T-cell (primary cell): ENCODE measurements around the gene HTR3C. TPM values are rescaled to one million over a fixed set of nuclear protein-coding genes. Genes with fewer than 3 reads are reported as not detected.
"Not testable (repeated sequence)": the region's sequence is repeated elsewhere in the genome, so short reads cannot be mapped to it uniquely, and the experiment has no call there.

ENCODE experiments used
- ATAC-seq, 4 experiments: fragments of 200-7000 bp in 3 of 4; fragments of 150-1000 bp in 1 of 4; cut with Tn5 transposase; replicated peaks in 1 of 4; 1 replicate in 3 of 4; 2 replicates in 1 of 4; pipeline ENCODE4 v1.10.0; 2021; ENCODE audit warnings: moderate library complexity in 3 of 4, mild to moderate bottlenecking in 2 of 4, moderate number of reproducible peaks in 1 of 4
- CTCF ChIA-PET, 2 donors: fragments of 300-600 bp; sonication (Branson Sonifier 250); formaldehyde crosslinking; loops; one replicate each; lab custom pipeline; 2022; ENCODE audit warnings: antibody characterized with exemption in 2 of 2; lab: Charles Lee
- POLR2A ChIA-PET, 2 donors: fragments of 300-600 bp; sonication (Branson Sonifier 250); formaldehyde crosslinking; loops; one replicate each; lab custom pipeline; 2022; ENCODE audit warnings: antibody characterized with exemption in 2 of 2; lab: Charles Lee
- DNase-seq, 35 experiments: peaks; one replicate each; pipeline versions ENCODE4 v3.0.0 to v3.0.0-alpha.2; 2013 to 2023
- H3K27ac ChIP-seq: one replicate; pipeline ENCODE4 v1.5.1; 2013; ENCODE audit warnings: low read length
- H3K27me3 ChIP-seq, 2 experiments: replicated peaks in 1 of 2; 1 replicate in 1 of 2; 2 replicates in 1 of 2; pipeline versions ENCODE4 v1.6.1 to v1.7.0; 2013; ENCODE audit warnings: low read length in 1 of 2, mixed read lengths in 1 of 2; ENCODE audit not compliant: control insufficient read depth in 2 of 2, insufficient read depth in 2 of 2; ENCODE audit errors: extremely low read depth in 1 of 2
- H3K36me3 ChIP-seq, 2 donors: 1 replicate in 1 of 2; 2 replicates in 1 of 2; pipeline versions ENCODE4 v1.6.1 to v1.7.0; 2013; ENCODE audit warnings: low read length in 1 of 2; ENCODE audit not compliant: control insufficient read depth in 2 of 2, insufficient read depth in 1 of 2; ENCODE audit errors: extremely low read depth in 1 of 2
- H3K4me1 ChIP-seq, 2 experiments: 1 replicate in 1 of 2; 2 replicates in 1 of 2; pipeline versions ENCODE4 v1.6.1 to v1.7.0; 2013; ENCODE audit warnings: low read length in 2 of 2, mixed read lengths in 1 of 2; ENCODE audit not compliant: insufficient read depth in 2 of 2, control insufficient read depth in 1 of 2; ENCODE audit errors: extremely low read depth in 1 of 2
- H3K4me3 ChIP-seq, 2 donors: 1 replicate in 1 of 2; 2 replicates in 1 of 2; pipeline versions ENCODE4 v1.5.1 to v1.7.0; 2013; ENCODE audit warnings: mild to moderate bottlenecking in 2 of 2, low read length in 1 of 2, moderate library complexity in 1 of 2; ENCODE audit not compliant: control insufficient read depth in 1 of 2; ENCODE audit errors: extremely low read depth in 1 of 2
- H3K9me3 ChIP-seq: 2 replicates; pipeline ENCODE4 v1.7.0; 2013
- H3K27ac Mint-ChIP-seq, 2 donors: one replicate each; pipeline ENCODE4 v1.8.0; 2020 to 2021; ENCODE audit warnings: mild to moderate bottlenecking in 2 of 2, mixed read lengths in 2 of 2
- H3K27me3 Mint-ChIP-seq, 2 donors: one replicate each; pipeline ENCODE4 v1.8.0; 2021 to 2022; ENCODE audit warnings: mixed read lengths in 2 of 2
- H3K36me3 Mint-ChIP-seq: one replicate; pipeline ENCODE4 v1.8.0; 2021; ENCODE audit warnings: mixed read lengths
- H3K4me1 Mint-ChIP-seq, 3 donors: one replicate each; pipeline ENCODE4 v1.8.0; 2020 to 2022; ENCODE audit warnings: mixed read lengths in 3 of 3, mild to moderate bottlenecking in 1 of 3
- H3K4me3 Mint-ChIP-seq, 3 donors: one replicate each; pipeline ENCODE4 v1.8.0; 2020 to 2022; ENCODE audit warnings: mild to moderate bottlenecking in 3 of 3, mixed read lengths in 3 of 3, moderate library complexity in 3 of 3
- H3K9me3 Mint-ChIP-seq, 3 donors: one replicate each; pipeline ENCODE4 v1.8.0; 2020 to 2022; ENCODE audit warnings: mixed read lengths in 3 of 3
- WGBS: methylation state at CpG from one replicate; pipeline ENCODE4 v1.1.5; 2013; ENCODE audit warnings: missing lambda C conversion rate; ENCODE audit not compliant: insufficient coverage; 5-methylcytosine and 5-hydroxymethylcytosine counted together
- total RNA-seq, 35 experiments: library from RNA in 6 of 35; stranded (reverse) in 6 of 35; fragments of 120-200 nt in 1 of 35; gene quantifications; one replicate each; pipeline versions ENCODE4 v1.2.1 to v1.2.4 and lab custom pipeline; 2013 to 2026

Gene HTR3C
- total RNA-seq, 5 donors from 2014 or later (not counting 1 experiment from before 2014, with no cell fraction given) = not detected

DNA sequence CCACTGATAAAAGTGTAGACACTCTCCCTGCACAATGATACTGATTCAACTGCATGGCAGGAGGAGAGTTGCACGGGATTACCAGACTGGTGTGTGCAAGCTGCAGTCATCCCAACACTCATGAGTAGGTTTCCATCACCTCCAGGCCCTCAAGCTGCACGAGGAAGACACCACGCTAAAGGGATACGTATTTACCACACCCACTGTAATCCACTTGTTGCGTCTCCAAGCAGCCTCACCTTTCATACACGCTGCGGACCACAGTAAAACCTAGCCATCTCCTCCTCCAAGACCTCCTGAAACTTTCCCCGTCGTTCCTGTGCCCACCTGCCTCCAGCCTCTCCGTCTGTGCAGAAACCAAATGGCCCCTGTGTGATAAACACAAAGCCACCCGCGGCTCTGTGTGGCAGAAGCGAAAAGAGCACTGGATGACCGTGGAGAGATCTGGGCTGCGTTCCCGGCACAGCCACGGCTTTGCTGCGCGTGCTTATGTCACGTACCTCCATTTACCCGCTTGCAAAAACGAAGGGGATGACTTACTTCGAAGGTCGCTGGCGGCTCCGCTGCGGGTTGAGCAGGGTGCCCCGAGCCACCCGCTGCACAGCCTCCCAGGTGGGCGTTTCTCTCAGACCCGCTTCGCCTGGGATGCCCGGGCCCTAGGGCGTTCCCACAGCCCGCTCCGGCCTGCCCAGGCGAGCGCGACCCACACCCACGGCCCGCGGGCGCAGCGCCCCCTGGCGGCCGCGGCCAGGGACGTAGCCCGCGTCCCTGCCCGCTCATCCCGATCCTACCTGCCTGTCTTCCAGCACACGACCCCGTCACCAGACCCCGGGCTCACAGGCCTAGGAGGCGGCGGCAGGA, 35.8 kb upstream of the HTR3C start:
- peak overlapping the region; percentile 94 to 96 for H3K4me3 ChIP-seq
- ChIA-PET CTCF (interaction anchor here (0.6 to 1.5 kb wide), 5 partner anchors 10 to 305 kb away, joined by 3 to 7 read pairs (median 4); partner anchors contain the start of gene PARL (in 1 of the 2)), POLR2A (no interaction called here)
- peak; percentile 70 to 76 (median 72) for ATAC-seq
- Mint-ChIP-seq H3K9me3 (no peaks in the 10 kb centered on the region), H3K4me3 (peak overlapping the region; percentile 100), H3K36me3 (peaks cover 17% of the 10 kb centered on the region), H3K4me1 (peaks cover 21 to 27% (median 25%) of the 10 kb centered on the region in 3 donors), H3K27me3 (peaks cover 5 to 10% of the 10 kb centered on the region in 2 donors), H3K27ac (peak overlapping the region; percentile 86 to 94)
- no peaks in the 10 kb centered on the region for H3K9me3 ChIP-seq
- peaks cover 0 to 4% of the 10 kb centered on the region in 2 donors for H3K36me3 ChIP-seq
- 24% methylated on average over 55 of the region's 57 CpGs for WGBS
- peaks cover 6 to 13% of the 10 kb centered on the region in 2 experiments for H3K4me1 ChIP-seq
- H3K27ac ChIP-seq = no peak overlapping the region
- DNase-seq = peak in 13 of 35 experiments; percentile 3 to 76 (median 26)
- peaks cover 0 to 9% of the 10 kb centered on the region in 2 experiments for H3K27me3 ChIP-seq

DNA sequence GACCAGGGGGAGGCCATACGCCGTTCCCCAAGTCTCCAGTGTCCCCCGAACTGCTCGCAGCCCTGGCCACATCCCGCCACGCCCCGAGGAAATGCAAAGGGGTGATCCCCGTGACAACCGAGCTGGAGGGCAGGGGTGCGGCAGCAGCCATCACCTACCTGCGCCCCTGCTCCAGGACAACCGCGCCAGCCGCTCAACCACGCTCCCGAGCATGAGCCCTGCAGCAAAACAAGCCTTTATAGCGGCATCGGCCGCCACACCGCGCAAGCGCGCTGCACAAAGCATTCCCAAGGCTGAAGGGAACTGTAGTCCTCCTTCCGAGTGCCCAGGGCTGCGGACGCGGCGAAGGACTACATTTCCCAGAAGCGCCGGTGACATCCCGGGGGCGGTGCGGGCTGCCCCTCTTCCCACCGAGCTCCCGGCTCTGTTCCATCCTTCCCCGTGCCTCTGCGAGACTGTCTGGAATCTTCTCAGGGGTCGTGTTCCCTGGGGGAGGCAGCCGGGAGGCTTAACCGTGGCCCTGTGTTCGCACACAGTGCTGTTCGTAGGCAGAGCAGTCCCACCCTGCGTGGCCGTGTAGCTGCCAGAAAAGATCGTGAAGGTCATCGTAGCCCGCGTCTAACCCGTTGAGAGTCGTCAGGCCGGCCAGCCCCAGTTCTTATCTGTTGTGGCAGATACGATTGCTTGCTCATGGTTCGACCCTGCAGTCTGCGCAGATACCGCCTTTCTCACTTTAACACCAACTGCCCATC, 35.0 kb upstream of the HTR3C start, which contains the start of gene ABCC5:
Gene ABCC5, minus strand, starts transcription at position 213 of the 752 bp plus-strand sequence. CDS start 3,492 bp downstream, outside the sequence.
- Histone ChIP-seq H3K4me3 (peak within 1 kb of the TSS; percentile 94 to 96), H3K27me3 (peaks cover 0 to 9% of the 10 kb centered on the region in 2 experiments), H3K4me1 (peaks cover 6 to 13% of the 10 kb centered on the region in 2 experiments), H3K9me3 (no peaks in the 10 kb centered on the region), H3K27ac (peak within 1 kb of the TSS; percentile 28), H3K36me3 (peaks cover 0 to 4% of the 10 kb centered on the region in 2 donors)
- Mint-ChIP-seq H3K36me3 (peaks cover 9% of the 10 kb centered on the region), H3K27me3 (peaks cover 5 to 10% of the 10 kb centered on the region in 2 donors), H3K27ac (peak within 1 kb of the TSS; percentile 86 to 94), H3K9me3 (no peaks in the 10 kb centered on the region), H3K4me3 (peak within 1 kb of the TSS; percentile 100), H3K4me1 (peaks cover 21 to 27% (median 25%) of the 10 kb centered on the region in 3 donors)
- peak; percentile 57 to 89 (median 71) for DNase-seq
- peak; percentile 95 to 97 (median 96) for ATAC-seq
- ChIA-PET CTCF (interaction anchor here (0.6 to 1.0 kb wide), 4 partner anchors 11 to 270 kb away, joined by 3 to 6 read pairs (median 5); partner anchors contain the start of gene PARL (in 1 of the 2)), POLR2A (no interaction called here)
- under 1% methylated on average over 53 of the region's 55 CpGs for WGBS

DNA sequence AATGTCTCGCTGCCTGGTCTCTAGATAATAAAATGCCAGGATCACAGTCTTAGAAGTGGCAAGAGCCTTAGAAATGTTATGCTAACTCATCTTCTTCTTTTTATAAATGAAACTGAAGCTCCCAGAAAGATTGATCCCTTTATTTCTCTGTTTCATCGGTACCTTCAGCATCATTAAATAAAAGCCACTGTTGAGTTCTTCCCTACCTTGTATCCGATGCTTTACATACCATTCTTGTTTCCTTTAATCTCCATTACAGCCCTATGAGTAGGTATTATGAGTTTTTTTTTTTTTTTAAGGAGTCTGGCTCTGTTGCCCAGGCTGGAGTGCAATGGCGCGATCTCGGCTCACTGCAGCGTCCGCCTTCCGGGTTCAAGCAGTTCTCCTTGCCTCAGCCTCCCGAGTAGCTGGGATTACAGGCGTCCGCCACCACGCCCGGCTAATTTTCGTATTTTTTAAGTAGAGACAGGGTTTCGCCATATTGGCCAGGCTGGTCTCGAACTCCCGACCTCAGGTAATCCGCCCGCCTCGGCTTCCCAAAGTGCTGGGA, 34.3 kb upstream of the HTR3C start:
- CTCF ChIA-PET = interaction anchor here in 1 of 2 donors (1.0 kb wide), 1 partner anchor 11 kb away, joined by 6 read pairs; no protein-coding TSS in a partner anchor
- Mint-ChIP-seq H3K36me3 (peaks cover 7% of the 10 kb centered on the region), H3K4me3 (peak overlapping the region; percentile 100), H3K9me3 (no peaks in the 10 kb centered on the region), H3K27me3 (peaks cover 5 to 12% of the 10 kb centered on the region in 2 donors), H3K4me1 (peaks cover 21 to 27% (median 25%) of the 10 kb centered on the region in 3 donors), H3K27ac (peak overlapping the region; percentile 86 to 94)
- Histone ChIP-seq H3K4me3 (peak overlapping the region; percentile 94 to 96), H3K27ac (no peak overlapping the region), H3K4me1 (peaks cover 6 to 13% of the 10 kb centered on the region in 2 experiments), H3K27me3 (peaks cover 0 to 9% of the 10 kb centered on the region in 2 experiments), H3K36me3 (peaks cover 0 to 4% of the 10 kb centered on the region in 2 donors), H3K9me3 (no peaks in the 10 kb centered on the region)
- no peak for DNase-seq
- POLR2A ChIA-PET = no interaction called here
- 93% methylated on average over 12 of the region's 21 CpGs for WGBS
- no peak for ATAC-seq

DNA sequence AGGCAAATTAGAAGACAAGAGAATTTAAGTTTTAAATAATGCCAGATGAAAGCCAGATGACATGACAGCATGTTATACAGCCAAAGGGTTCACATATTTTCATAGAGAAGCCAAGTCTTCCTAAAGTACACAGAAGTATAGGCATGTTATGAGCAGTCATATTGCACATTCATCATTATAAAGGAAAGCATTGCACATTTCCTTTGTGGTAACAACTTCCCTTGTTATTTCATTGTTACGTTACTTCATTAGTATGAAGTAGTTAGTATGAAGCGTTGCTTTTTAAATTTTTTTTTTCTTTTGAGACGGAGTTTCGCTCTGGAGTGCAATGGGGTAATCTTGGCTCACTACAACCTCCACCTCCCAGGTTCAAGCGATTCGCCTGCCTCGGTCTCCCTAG, 30.5 kb upstream of the HTR3C start:
- H3K27me3 Mint-ChIP-seq = peaks cover 12 to 22% of the 10 kb centered on the region in 2 donors
- no peaks in the 10 kb centered on the region for H3K9me3 ChIP-seq
- no peak overlapping the region for H3K27ac Mint-ChIP-seq
- peaks cover 10 to 14% (median 12%) of the 10 kb centered on the region in 3 donors for H3K4me1 Mint-ChIP-seq
- peaks cover 0 to 14% of the 10 kb centered on the region in 2 experiments for H3K27me3 ChIP-seq
- ATAC-seq = no peak
- no peak for DNase-seq
- peaks cover 0 to 5% of the 10 kb centered on the region in 2 experiments for H3K4me1 ChIP-seq
- no peak overlapping the region for H3K27ac ChIP-seq
- CTCF ChIA-PET = interaction anchor here in 1 of 2 donors (0.5 kb wide), 1 partner anchor 761 kb away, joined by 3 read pairs; no protein-coding TSS in a partner anchor
- H3K36me3 ChIP-seq = no peaks in the 10 kb centered on the region
- no peaks in the 10 kb centered on the region for H3K9me3 Mint-ChIP-seq
- POLR2A ChIA-PET = no interaction called here
- no CpG with 5 or more reads among the region's 7 CpGs for WGBS
- no peak overlapping the region for H3K4me3 ChIP-seq
- no peak overlapping the region for H3K4me3 Mint-ChIP-seq
- no peaks in the 10 kb centered on the region for H3K36me3 Mint-ChIP-seq

DNA sequence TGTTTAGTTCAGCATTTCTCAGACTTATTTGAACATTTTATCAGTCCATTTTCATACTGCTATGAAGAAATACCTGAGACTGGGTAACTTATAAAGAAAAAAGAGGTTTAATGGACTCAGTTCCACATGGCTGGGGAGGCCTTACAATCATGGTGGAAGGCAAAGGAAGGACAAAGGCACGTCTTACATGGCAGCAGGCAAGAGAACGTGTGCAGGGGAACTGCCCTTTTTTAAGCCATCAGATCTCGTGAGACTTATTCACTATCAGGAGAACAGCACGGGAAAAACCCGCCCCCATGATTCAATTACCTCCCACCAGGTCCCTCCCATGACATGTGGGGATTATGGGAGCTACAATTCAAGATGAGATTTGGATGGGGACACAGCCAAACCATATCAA, 27.6 kb upstream of the HTR3C start:
- ATAC-seq, CTCF ChIA-PET, H3K9me3 Mint-ChIP-seq, H3K27ac Mint-ChIP-seq, H3K27ac ChIP-seq, H3K4me3 Mint-ChIP-seq, H3K4me1 Mint-ChIP-seq, H3K4me3 ChIP-seq, H3K9me3 ChIP-seq, POLR2A ChIA-PET, H3K36me3 Mint-ChIP-seq, DNase-seq, H3K36me3 ChIP-seq, H3K4me1 ChIP-seq: not testable (repeated sequence)
- peaks cover 0 to 11% of the 10 kb centered on the region in 2 experiments for H3K27me3 ChIP-seq
- peaks cover 14 to 21% of the 10 kb centered on the region in 2 donors for H3K27me3 Mint-ChIP-seq
- no CpG with 5 or more reads among the region's 5 CpGs for WGBS
